ENCODE measurements around the gene RND1.
A peak's percentile ranks its signal among the peaks of the same experiment; 100 is the strongest.

DNA sequence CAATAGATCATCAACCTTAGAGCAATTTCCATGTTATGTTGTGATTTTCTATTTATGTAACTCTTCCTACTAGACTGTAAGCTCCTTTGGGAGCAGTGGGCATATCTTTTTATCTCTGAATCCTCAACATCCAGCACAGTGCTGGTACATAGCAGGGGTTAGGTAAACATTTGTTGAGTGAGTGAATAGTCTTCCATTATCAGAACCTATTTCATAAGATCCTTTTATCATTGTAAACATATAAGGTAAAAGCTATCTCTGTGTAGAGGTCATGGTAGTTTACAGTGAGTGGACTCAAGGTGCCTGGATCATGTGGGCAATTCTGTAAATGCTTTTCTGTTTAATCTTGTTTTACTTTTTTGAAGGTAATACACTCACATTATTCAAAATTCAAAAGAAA lies 44.5 kb upstream of the RND1 start:
- TF ChIP-seq, protein P1, sequence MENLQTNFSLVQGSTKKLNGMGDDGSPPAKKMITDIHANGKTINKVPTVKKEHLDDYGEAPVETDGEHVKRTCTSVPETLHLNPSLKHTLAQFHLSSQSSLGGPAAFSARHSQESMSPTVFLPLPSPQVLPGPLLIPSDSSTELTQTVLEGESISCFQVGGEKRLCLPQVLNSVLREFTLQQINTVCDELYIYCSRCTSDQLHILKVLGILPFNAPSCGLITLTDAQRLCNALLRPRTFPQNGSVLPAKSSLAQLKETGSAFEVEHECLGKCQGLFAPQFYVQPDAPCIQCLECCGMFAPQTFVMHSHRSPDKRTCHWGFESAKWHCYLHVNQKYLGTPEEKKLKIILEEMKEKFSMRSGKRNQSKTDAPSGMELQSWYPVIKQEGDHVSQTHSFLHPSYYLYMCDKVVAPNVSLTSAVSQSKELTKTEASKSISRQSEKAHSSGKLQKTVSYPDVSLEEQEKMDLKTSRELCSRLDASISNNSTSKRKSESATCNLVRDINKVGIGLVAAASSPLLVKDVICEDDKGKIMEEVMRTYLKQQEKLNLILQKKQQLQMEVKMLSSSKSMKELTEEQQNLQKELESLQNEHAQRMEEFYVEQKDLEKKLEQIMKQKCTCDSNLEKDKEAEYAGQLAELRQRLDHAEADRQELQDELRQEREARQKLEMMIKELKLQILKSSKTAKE (CRISPR knock-in tag; IDR thresholded peaks at IDR 0.05; ENCODE audit: borderline replicate concordance), result peak; percentile 75; the same call in 1 of the 2 replicates
- TF ChIP-seq ZNF20 (CRISPR knock-in tag; IDR thresholded peaks at IDR 0.05), result no peak
- peak; percentile 47; the same call in 1 of the 2 replicates for TF ChIP-seq ZNF772 (CRISPR knock-in tag; IDR thresholded peaks at IDR 0.05)
- TF ChIP-seq KLF13 (CRISPR knock-in tag; IDR thresholded peaks at IDR 0.05), result no peak
- no peak for TF ChIP-seq KDM5B (CRISPR knock-in tag; IDR thresholded peaks at IDR 0.05; ENCODE audit: borderline replicate concordance)
- no peak for TF ChIP-seq POLR2AphosphoS5 (IDR thresholded peaks at IDR 0.05; ENCODE audit: low read depth, low read length)
- TF ChIP-seq TAF1 (CRISPR knock-in tag; IDR thresholded peaks at IDR 0.05), result no peak

Measured in HepG2 (cell line).